Measurements from ENCODE around the gene SUCO. TPM values are rescaled to one million over a fixed set of nuclear protein-coding genes. Genes with fewer than 3 reads are reported as not detected.
A peak's percentile ranks its signal among the peaks of the same experiment; 100 is the strongest.

The SUCO gene
- total and polyA plus RNA-seq, 2 of the 4 experiments (the other 2 are of a cell fraction): 11.4 to 21.5 TPM

GRCh38 chr1:172653015-172653709 lies 120.2 kb downstream of the SUCO start:
- Histone ChIP-seq H3K56ac (ENCODE audit: extremely low read depth, insufficient read depth, low read length) (no peak overlapping the region), H3K9me3 (ENCODE audit: control insufficient read depth, insufficient read depth, low read length) (no peaks in the 10 kb centered on the region), H2AK9ac (replicated peaks; ENCODE audit: low read depth, low read length, poor library complexity) (no peak overlapping the region), H2BK5ac (ENCODE audit: low read depth, low read length, poor library complexity, severe bottlenecking) (peak overlapping the region; percentile 1), H3K79me1 (ENCODE audit: low read depth in 1 of 2, low read length in 2 of 2) (no peaks in the 10 kb centered on the region), H3K4me3 (ENCODE audit: insufficient read depth, low read depth, low read length) (no peak overlapping the region), H3K27me3 (ENCODE audit: control insufficient read depth, insufficient read depth, low read length) (no peaks in the 10 kb centered on the region), H2BK20ac (ENCODE audit: low read depth, low read length) (no peak overlapping the region), H4K91ac (ENCODE audit: insufficient read depth, low read depth, low read length) (no peak overlapping the region), H4K5ac (ENCODE audit: low read depth, low read length) (no peak overlapping the region), H3K36me3 (ENCODE audit: control insufficient read depth, insufficient read depth, low read length) (no peaks in the 10 kb centered on the region), H4K8ac (ENCODE audit: low read depth in 2 of 2, low read length in 2 of 2) (no peak overlapping the region; a peak in 1 of 4 replicates), H4K20me1 (ENCODE audit: insufficient read depth, low read length) (no peaks in the 10 kb centered on the region), H3K27ac (ENCODE audit: insufficient read depth, low read length) (no peak overlapping the region), H3K4me2 (ENCODE audit: low read depth, low read length) (no peak overlapping the region), H2BK15ac (ENCODE audit: low read depth, low read length) (no peak overlapping the region; the same call in 2 of the 3 replicates), H2BK120ac (ENCODE audit: low read depth, low read length) (no peak overlapping the region), H2AK5ac (ENCODE audit: low read depth, low read length) (no peak overlapping the region), H3K4me1 (ENCODE audit: control insufficient read depth, insufficient read depth, low read length) (peaks cover 5% of the 10 kb centered on the region; the same call in 1 of the 2 replicates), H3K18ac (ENCODE audit: low read depth, low read length) (no peak overlapping the region), H3K4ac (ENCODE audit: low read depth, low read length) (no peak overlapping the region), H3K14ac (replicated peaks; ENCODE audit: low read depth, low read length) (0 out of 2 replicates have a peak overlapping the region, but pooled peaks have one; percentile 25), H3K23ac (ENCODE audit: low read depth, low read length) (no peak overlapping the region), H3K9me1 (ENCODE audit: insufficient read depth, low read length) (no peaks in the 10 kb centered on the region), H2AFZ (replicated peaks; ENCODE audit: low read length, poor library complexity) (peak overlapping the region; percentile 56), H3K9ac (ENCODE audit: low read depth, low read length) (no peak overlapping the region)
- ATAC-seq (ENCODE audit: low read depth) (no peak), DNase-seq (peak; percentile 63)
- no TSS peak for BruUV-seq (replicated peaks)
- dilution Hi-C loops (cut with HindIII; ENCODE audit: low sequenced_read_pairs, unreplicated experiment) (no loop called here), in situ Hi-C loops (cut with MboI; ENCODE audit: low sequenced_read_pairs) (no loop called here), intact Hi-C loops (cut with micrococcal nuclease) (no loop called here)
- no CpG with 5 or more reads among the region's 5 CpGs for WGBS, 2 experiments (ENCODE audit: extremely low coverage in 2 of 2, insufficient read length in 1 of 2)
- ChIA-PET CTCF (no interaction called here), POLR2A (ENCODE audit: unreplicated experiment) (no interaction called here)
- TF ChIP-seq CEBPB (IDR thresholded peaks at IDR 0.05; ENCODE audit: low read depth, low read length): no peak
- TF ChIP-seq SMC3 (IDR thresholded peaks at IDR 0.05; ENCODE audit: low read depth, low read length): no peak

All from IMR-90 (cell line).